GM23338 (cell line): ENCODE data around the gene MYBPC2.

Source experiments
- CREB1 ChIP-seq: fragments of 250-450 bp; sonication (Bioruptor Pico); IDR thresholded peaks from 2 replicates; pipeline ENCODE4 v1.5.0; 2020; ENCODE audit warnings: low read depth, mild to moderate bottlenecking, moderate library complexity
- CTCF ChIP-seq, 2 experiments: fragments of 200-600 bp in 1 of 2; sonication (generic) in 1 of 2; conservative IDR thresholded peaks; 2 replicates each; pipeline versions ENCODE4 v1.5.1 to v1.6.1; 2016 to 2017; ENCODE audit warnings: antibody characterized with exemption in 2 of 2, low read depth in 2 of 2, mild to moderate bottlenecking in 2 of 2, moderate library complexity in 1 of 2
- EZH2 ChIP-seq: fragments of 200-600 bp; sonication (generic); IDR thresholded peaks from one replicate; pipeline ENCODE4 v1.8.0; 2017; ENCODE audit warnings: antibody characterized with exemption, mild to moderate bottlenecking, low read depth; ENCODE audit not compliant: unreplicated experiment
- EZH2phosphoT487 ChIP-seq: fragments of 200-600 bp; sonication (generic); IDR thresholded peaks from one replicate; pipeline ENCODE4 v1.8.1; 2018; ENCODE audit warnings: antibody characterized with exemption; ENCODE audit not compliant: unreplicated experiment
- JUNB ChIP-seq: IDR thresholded peaks from one replicate; pipeline ENCODE4 v1.6.1; 2016; ENCODE audit warnings: antibody characterized with exemption; ENCODE audit not compliant: unreplicated experiment
- POLR2AphosphoS5 ChIP-seq: IDR thresholded peaks from 2 replicates; pipeline ENCODE4 v1.6.1; 2016; ENCODE audit warnings: antibody characterized with exemption, low read depth
- REST ChIP-seq: IDR thresholded peaks from one replicate; pipeline ENCODE4 v1.6.1; 2018; ENCODE audit warnings: antibody characterized with exemption; ENCODE audit not compliant: unreplicated experiment
- ZNF114 ChIP-seq: fragments of 250-450 bp; sonication (Bioruptor Pico); IDR thresholded peaks from 2 replicates; pipeline ENCODE4 v1.5.0; 2020; ENCODE audit warnings: mild to moderate bottlenecking, moderate library complexity
- ZNF331 ChIP-seq: fragments of 250-450 bp; sonication (Bioruptor Pico); IDR thresholded peaks from 2 replicates; pipeline ENCODE4 v1.5.0; 2020; ENCODE audit warnings: low read depth, mild to moderate bottlenecking, moderate library complexity

- TF ChIP-seq CTCF (conservative IDR thresholded peaks at IDR 0.05; ENCODE audit: low read depth in 2 of 2) (no peak), CREB1 (no peak), EZH2phosphoT487 (no peak), EZH2 (no peak), JUNB (no peak), ZNF331 (CRISPR knock-in tag) (no peak), POLR2AphosphoS5 (no peak), REST (no peak), ZNF114 (no peak)
These were observed 20.3 kb upstream of the MYBPC2 start for GRCh38 chr19:50412419-50412818.
